Measurements from ENCODE around the gene CAMTA1.

Gene CAMTA1

DNA sequence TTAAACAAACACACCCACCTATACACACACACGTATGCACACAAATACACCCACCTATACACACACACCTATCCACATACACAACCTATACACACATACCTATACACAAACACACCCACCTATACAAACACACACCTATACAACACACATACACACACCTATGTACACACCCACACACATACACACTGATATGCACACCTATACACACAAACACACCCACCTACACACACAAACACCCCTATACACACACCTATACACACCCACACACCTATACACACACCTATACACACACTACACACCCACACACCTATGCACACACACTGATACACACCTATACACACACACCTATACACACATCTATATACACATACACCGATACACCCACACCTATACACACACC, 870.1 kb downstream of the CAMTA1 start (continued):
- TF ChIP-seq, protein P1, sequence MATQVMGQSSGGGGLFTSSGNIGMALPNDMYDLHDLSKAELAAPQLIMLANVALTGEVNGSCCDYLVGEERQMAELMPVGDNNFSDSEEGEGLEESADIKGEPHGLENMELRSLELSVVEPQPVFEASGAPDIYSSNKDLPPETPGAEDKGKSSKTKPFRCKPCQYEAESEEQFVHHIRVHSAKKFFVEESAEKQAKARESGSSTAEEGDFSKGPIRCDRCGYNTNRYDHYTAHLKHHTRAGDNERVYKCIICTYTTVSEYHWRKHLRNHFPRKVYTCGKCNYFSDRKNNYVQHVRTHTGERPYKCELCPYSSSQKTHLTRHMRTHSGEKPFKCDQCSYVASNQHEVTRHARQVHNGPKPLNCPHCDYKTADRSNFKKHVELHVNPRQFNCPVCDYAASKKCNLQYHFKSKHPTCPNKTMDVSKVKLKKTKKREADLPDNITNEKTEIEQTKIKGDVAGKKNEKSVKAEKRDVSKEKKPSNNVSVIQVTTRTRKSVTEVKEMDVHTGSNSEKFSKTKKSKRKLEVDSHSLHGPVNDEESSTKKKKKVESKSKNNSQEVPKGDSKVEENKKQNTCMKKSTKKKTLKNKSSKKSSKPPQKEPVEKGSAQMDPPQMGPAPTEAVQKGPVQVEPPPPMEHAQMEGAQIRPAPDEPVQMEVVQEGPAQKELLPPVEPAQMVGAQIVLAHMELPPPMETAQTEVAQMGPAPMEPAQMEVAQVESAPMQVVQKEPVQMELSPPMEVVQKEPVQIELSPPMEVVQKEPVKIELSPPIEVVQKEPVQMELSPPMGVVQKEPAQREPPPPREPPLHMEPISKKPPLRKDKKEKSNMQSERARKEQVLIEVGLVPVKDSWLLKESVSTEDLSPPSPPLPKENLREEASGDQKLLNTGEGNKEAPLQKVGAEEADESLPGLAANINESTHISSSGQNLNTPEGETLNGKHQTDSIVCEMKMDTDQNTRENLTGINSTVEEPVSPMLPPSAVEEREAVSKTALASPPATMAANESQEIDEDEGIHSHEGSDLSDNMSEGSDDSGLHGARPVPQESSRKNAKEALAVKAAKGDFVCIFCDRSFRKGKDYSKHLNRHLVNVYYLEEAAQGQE (tag by site-specific recombination; IDR thresholded peaks at IDR 0.05), result no peak

DNA sequence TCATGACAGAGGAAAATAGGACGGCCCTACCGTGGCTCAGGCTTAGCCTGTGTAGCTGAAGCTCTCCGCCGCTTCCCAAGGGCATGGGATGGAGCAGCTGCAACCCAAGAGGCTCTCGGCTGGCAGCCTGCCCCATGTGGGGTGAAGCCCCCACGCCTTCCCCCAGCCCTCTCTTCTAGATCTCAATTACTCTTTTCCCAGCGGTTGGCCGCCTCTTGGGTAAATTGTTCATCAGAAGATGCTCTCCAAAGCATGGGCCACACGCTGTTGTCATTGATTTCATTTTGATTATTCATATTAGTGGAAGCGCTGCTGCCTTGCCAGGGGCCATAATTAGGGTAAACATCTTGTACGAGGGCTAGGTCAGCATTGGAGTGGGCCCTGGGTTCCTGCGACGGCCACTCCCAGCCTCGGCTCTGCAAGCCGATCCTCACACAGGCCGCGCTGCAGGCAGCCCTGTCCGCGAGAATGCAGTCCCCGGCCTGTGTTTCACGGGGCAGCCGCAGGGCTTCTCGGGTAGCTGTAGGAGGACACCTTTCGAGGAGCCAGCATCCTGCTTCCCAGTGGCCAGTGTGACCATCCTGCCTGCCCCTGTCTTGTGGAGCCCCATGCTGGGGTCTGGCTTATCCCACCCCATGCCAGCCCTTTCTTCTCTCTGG, 871.4 kb downstream of the CAMTA1 start:
- no peaks in the 10 kb centered on the region for H3K9me3 ChIP-seq (ENCODE audit: control insufficient read depth, insufficient read depth, low read depth, low read length)
- POLR2A ChIA-PET, result no interaction called here
- no peak for TF ChIP-seq ZBTB48 (tag by site-specific recombination; IDR thresholded peaks at IDR 0.05)
- no peak for TF ChIP-seq ZNF2 (tag by site-specific recombination; IDR thresholded peaks at IDR 0.05)
- TF ChIP-seq ZNF416 (tag by site-specific recombination; IDR thresholded peaks at IDR 0.05), result no peak
- no peak overlapping the region for H3K27ac ChIP-seq (ENCODE audit: extremely low read depth, low read depth, low read length)
- no peak overlapping the region for H3K4me3 ChIP-seq (ENCODE audit: low read depth, low read length)
- CTCF ChIA-PET, result no interaction called here
- no peaks in the 10 kb centered on the region for H3K36me3 ChIP-seq (ENCODE audit: control insufficient read depth in 2 of 2, insufficient read depth in 1 of 2, low read length in 2 of 2)
- no peaks in the 10 kb centered on the region for H3K4me1 ChIP-seq (ENCODE audit: control insufficient read depth, insufficient read depth, low read length)

DNA sequence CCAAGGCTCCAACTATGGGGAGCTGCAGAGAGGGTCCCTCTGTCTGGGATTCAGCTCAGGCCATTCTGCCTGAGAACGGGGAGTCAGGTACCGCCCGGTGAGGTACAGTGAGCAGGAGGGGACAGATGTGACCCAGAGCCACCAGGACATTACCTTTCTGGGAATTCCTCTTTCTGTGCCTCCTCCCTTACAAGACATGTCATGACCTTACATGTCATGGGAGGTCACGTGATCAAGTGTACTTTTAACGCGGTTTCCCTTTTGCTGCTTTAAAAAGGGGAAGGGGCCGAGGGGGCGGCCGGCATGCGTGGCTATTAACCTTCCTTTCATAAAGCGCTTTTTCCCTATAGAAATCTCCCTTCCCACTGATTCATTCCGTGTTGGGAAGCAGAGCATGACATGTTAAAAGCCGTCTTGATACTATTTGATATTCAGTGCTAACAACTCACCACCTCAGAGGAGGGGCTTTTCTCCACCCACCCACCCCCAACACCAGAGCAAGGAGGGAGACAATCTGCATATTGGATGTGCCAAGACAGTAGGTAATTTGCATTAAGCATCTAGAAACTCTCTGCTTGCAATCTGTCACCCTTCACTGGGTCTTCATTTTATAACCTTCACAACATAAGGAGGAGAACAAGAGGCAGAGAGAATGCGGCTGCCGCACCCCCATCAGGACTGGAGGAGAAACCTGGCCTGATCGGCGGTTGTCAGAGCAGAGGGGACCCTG, 872.2 kb downstream of the CAMTA1 start:
- Histone ChIP-seq H3K9me3 (ENCODE audit: control insufficient read depth, insufficient read depth, low read depth, low read length) (no peaks in the 10 kb centered on the region), H3K4me1 (ENCODE audit: control insufficient read depth, insufficient read depth, low read length) (no peaks in the 10 kb centered on the region), H3K4me3 (ENCODE audit: low read depth, low read length) (no peak overlapping the region), H3K36me3 (ENCODE audit: control insufficient read depth in 2 of 2, insufficient read depth in 1 of 2, low read length in 2 of 2) (no peaks in the 10 kb centered on the region), H3K27ac (ENCODE audit: extremely low read depth, low read depth, low read length) (no peak overlapping the region)
- TF ChIP-seq ZNF48 (tag by site-specific recombination; IDR thresholded peaks at IDR 0.05) (no peak), ZNF24 (tag by site-specific recombination; IDR thresholded peaks at IDR 0.05) (no peak), ZBTB8A (tag by site-specific recombination; IDR thresholded peaks at IDR 0.05) (no peak), HOXA7 (CRISPR knock-in tag; IDR thresholded peaks at IDR 0.05; ENCODE audit: borderline replicate concordance) (no peak), FEZF1 (tag by site-specific recombination; IDR thresholded peaks at IDR 0.05) (no peak), ZNF660 (tag by site-specific recombination; IDR thresholded peaks at IDR 0.05) (no peak), ZNF16 (tag by site-specific recombination; IDR thresholded peaks at IDR 0.05; ENCODE audit: low read depth) (no peak), TRIM28 (IDR thresholded peaks at IDR 0.05; ENCODE audit: borderline replicate concordance, low read length) (no peak), ZNF184 (tag by site-specific recombination; IDR thresholded peaks at IDR 0.05) (no peak), KLF10 (tag by site-specific recombination; IDR thresholded peaks at IDR 0.05) (no peak), ZNF830 (tag by site-specific recombination; IDR thresholded peaks at IDR 0.05; ENCODE audit: low read depth) (no peak), ZNF529 (tag by site-specific recombination; IDR thresholded peaks at IDR 0.05; ENCODE audit: insufficient replicate concordance) (no peak), REPIN1 (tag by site-specific recombination; IDR thresholded peaks at IDR 0.05; ENCODE audit: low read depth) (no peak)
- TF ChIP-seq, protein P2, sequence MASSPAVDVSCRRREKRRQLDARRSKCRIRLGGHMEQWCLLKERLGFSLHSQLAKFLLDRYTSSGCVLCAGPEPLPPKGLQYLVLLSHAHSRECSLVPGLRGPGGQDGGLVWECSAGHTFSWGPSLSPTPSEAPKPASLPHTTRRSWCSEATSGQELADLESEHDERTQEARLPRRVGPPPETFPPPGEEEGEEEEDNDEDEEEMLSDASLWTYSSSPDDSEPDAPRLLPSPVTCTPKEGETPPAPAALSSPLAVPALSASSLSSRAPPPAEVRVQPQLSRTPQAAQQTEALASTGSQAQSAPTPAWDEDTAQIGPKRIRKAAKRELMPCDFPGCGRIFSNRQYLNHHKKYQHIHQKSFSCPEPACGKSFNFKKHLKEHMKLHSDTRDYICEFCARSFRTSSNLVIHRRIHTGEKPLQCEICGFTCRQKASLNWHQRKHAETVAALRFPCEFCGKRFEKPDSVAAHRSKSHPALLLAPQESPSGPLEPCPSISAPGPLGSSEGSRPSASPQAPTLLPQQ (tag by site-specific recombination; IDR thresholded peaks at IDR 0.05), result no peak
- TF ChIP-seq, protein P3, sequence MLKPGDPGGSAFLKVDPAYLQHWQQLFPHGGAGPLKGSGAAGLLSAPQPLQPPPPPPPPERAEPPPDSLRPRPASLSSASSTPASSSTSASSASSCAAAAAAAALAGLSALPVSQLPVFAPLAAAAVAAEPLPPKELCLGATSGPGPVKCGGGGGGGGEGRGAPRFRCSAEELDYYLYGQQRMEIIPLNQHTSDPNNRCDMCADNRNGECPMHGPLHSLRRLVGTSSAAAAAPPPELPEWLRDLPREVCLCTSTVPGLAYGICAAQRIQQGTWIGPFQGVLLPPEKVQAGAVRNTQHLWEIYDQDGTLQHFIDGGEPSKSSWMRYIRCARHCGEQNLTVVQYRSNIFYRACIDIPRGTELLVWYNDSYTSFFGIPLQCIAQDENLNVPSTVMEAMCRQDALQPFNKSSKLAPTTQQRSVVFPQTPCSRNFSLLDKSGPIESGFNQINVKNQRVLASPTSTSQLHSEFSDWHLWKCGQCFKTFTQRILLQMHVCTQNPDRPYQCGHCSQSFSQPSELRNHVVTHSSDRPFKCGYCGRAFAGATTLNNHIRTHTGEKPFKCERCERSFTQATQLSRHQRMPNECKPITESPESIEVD (tag by site-specific recombination; IDR thresholded peaks at IDR 0.05), result no peak
- CTCF ChIA-PET, result interaction anchor here (1.2 kb wide), 1 partner anchor 9 kb away, joined by 5 read pairs; no protein-coding TSS in a partner anchor
- POLR2A ChIA-PET, result no interaction called here

All from HEK293 (cell line).